Stomach (tissue), 19 donors: ENCODE data around the gene EIF4G3. TPM values are rescaled to one million over a fixed set of nuclear protein-coding genes. Genes with fewer than 3 reads are reported as not detected.

Experiments used
- DNase-seq, 2 donors: peaks; one replicate each; pipeline versions ENCODE4 v3.0.0 to v3.0.0-alpha.2; 2013 to 2019
- H3K27ac ChIP-seq, 5 donors: fragments of 200-600 bp in 4 of 5; sonication (generic) in 4 of 5; one replicate each; pipeline ENCODE4 v1.5.1; 2013 to 2019; ENCODE audit warnings: mild to moderate bottlenecking in 1 of 5, moderate library complexity in 1 of 5
- H3K27me3 ChIP-seq, 3 donors: fragments of 200-600 bp; sonication (generic); one replicate each; pipeline ENCODE4 v1.5.1; 2017 to 2019; ENCODE audit warnings: mixed run types in 1 of 3
- H3K36me3 ChIP-seq, 4 donors: fragments of 200-600 bp; sonication (generic); 1 replicate in 3 of 4; 2 replicates in 1 of 4; pipeline ENCODE4 v1.5.1; 2016 to 2019
- H3K4me1 ChIP-seq, 4 donors: fragments of 200-600 bp; sonication (generic); one replicate each; pipeline ENCODE4 v1.5.1; 2016 to 2019
- H3K4me3 ChIP-seq, 4 donors: fragments of 200-600 bp; sonication (generic) in 3 of 4; one replicate each; pipeline ENCODE4 v1.5.1; 2016 to 2019; ENCODE audit warnings: mild to moderate bottlenecking in 1 of 4
- H3K9me3 ChIP-seq, 4 donors: fragments of 200-600 bp; sonication (generic); one replicate each; pipeline ENCODE4 v1.5.1; 2016 to 2019
- EP300 ChIP-seq: sonication (generic); formaldehyde crosslinking; IDR thresholded peaks from one replicate; pipeline ENCODE4 v1.6.1; 2017; ENCODE audit warnings: antibody characterized with exemption
- POLR2A ChIP-seq, 4 donors: fragments of 450-650 bp; IDR thresholded peaks; one replicate each; pipeline ENCODE4 v1.6.1; 2016; ENCODE audit warnings: antibody characterized with exemption in 4 of 4, control low read depth in 2 of 4, mild to moderate bottlenecking in 1 of 4, moderate library complexity in 1 of 4
- POLR2AphosphoS5 ChIP-seq, 3 donors: sonication (generic); formaldehyde crosslinking; IDR thresholded peaks; one replicate each; pipeline ENCODE4 v1.6.1; 2016; ENCODE audit warnings: antibody characterized with exemption in 3 of 3
- WGBS, 5 donors: extraction: QIAGEN DNeasy Blood & Tissue Kit in 3 of 5; methylation state at CpG; one replicate each; pipeline versions ENCODE4 v1.1.5 to v1.1.7; 2013 to 2018; 5-methylcytosine and 5-hydroxymethylcytosine counted together
- intact Hi-C: fragments of 100-400 bp; cut with DNase I; formaldehyde crosslinking; loops from one replicate; pipeline ENCODE4 v1.15.1; 2023; ENCODE audit warnings: low total_unique reads
- long read RNA-seq, 10 donors: transcript quantifications; one replicate each; lab custom pipeline, GENCODE V29; 2026
- polyA plus RNA-seq, 3 donors: library from polyadenylated mRNA; stranded (reverse); fragments of 200-250 nt; gene quantifications; one replicate each; pipeline ENCODE4 v1.2.3, GENCODE V29; 2013
- total RNA-seq, 5 donors: library from RNA; depleted of rRNA; stranded (reverse); fragments of >200 nt; gene quantifications; one replicate each; pipeline versions ENCODE4 v1.1.0 to v1.2.3, GENCODE V29; 2014 to 2016
- TF ChIP-seq, protein P1 (sequence below), 7 experiments: fragments of 450-650 bp in 4 of 7; fragments of 200-600 bp in 3 of 7; sonication (generic) in 3 of 7; IDR thresholded peaks; one replicate each; pipeline ENCODE4 v1.5.1; 2016 to 2019; ENCODE audit warnings: antibody characterized with exemption in 7 of 7, control low read depth in 2 of 7, mild to moderate bottlenecking in 1 of 7
- donor health status: healthy with polysubstance abuse.
- donor health status: Bipolar disorder and iron deficiency.
- donor health status: healthy.

EIF4G3 gene, protein sequence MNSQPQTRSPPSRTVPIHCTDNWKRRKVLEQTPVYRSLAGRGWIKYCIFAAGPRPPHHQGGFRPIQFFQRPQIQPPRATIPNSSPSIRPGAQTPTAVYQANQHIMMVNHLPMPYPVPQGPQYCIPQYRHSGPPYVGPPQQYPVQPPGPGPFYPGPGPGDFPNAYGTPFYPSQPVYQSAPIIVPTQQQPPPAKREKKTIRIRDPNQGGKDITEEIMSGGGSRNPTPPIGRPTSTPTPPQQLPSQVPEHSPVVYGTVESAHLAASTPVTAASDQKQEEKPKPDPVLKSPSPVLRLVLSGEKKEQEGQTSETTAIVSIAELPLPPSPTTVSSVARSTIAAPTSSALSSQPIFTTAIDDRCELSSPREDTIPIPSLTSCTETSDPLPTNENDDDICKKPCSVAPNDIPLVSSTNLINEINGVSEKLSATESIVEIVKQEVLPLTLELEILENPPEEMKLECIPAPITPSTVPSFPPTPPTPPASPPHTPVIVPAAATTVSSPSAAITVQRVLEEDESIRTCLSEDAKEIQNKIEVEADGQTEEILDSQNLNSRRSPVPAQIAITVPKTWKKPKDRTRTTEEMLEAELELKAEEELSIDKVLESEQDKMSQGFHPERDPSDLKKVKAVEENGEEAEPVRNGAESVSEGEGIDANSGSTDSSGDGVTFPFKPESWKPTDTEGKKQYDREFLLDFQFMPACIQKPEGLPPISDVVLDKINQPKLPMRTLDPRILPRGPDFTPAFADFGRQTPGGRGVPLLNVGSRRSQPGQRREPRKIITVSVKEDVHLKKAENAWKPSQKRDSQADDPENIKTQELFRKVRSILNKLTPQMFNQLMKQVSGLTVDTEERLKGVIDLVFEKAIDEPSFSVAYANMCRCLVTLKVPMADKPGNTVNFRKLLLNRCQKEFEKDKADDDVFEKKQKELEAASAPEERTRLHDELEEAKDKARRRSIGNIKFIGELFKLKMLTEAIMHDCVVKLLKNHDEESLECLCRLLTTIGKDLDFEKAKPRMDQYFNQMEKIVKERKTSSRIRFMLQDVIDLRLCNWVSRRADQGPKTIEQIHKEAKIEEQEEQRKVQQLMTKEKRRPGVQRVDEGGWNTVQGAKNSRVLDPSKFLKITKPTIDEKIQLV (N-terminal part only)
- total RNA-seq (10 to 100 TPM; 40.3 to 63.3 (median 50.9) TPM), polyA plus RNA-seq (10 to 100 TPM in 2 of 3 donors, 1 to 10 TPM in 1; 6.3 to 12.7 (median 10.9) TPM)
- long read RNA-seq, donor 1, result 0 reads
- long read RNA-seq, donor 2, full-length matches to known transcripts, result 1 of 11 reads
- long read RNA-seq, donor 2, partial matches to known transcripts, result 10 of 11 reads
- long read RNA-seq, donor 2, other reads (novel, unspliced or antisense), result 0 of 11 reads
- long read RNA-seq, donor 3, result 0 reads
- long read RNA-seq, donor 4, result 0 reads
- long read RNA-seq, donor 5, result 0 reads
- long read RNA-seq, donor 6, result 0 reads
- long read RNA-seq, donor 7, partial matches to known transcripts, result 0 of 1 reads
- long read RNA-seq, donor 7, other reads (novel, unspliced or antisense), result 0 of 1 reads
- long read RNA-seq, donor 8, result 0 reads
- long read RNA-seq, donor 9, partial matches to known transcripts, result 0 of 1 reads
- long read RNA-seq, donor 9, other reads (novel, unspliced or antisense), result 0 of 1 reads
- long read RNA-seq, donor 10, result 0 reads

DNA sequence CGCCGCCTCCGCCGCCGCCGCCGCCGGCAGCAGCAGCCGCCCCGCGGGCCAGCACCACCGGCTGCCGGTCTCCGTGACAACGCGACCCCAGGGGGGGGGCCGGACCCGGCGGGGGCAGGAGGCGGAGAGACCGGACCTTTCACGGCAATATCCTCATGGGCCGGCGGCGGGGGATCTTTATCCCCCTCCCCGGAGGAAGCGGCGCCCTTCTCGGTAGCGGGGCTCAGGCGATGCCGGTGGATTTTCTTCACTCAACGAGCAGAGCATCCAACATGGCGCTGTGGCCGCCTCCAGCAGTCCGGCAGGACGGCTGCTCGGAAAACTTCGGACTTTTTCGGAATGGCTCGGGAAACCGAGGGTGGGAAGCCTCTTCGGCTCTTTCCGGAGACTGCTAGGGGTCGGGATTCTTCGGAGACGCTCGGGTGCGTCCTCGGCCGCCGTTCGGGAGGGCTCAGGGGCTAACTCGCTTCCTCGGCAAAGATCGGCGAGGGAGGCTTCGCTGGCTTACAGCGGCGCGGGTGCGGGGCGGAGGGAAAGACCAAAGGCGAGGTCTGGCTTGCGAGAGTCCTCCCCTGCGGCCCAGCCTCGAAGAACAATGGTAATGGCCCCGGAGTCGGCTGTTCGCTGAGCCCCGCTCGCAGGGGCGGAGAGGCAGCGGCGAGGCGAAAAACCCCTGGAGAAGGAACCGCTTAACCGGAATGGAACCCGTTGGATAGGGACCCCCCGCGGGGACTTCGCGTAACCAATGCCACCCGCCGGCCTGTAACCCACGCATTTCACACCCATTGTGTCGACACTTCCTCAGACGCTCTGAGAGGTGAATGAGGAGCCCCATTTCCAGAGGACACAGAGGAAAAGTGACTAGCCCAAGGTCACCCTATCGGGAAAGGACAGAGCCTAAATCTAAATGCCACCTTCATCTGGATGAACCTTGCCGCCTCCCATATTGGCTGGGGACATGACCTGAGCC, at the start of gene EIF4G3:
TSS of gene EIF4G3 (minus strand) at position 312 of the 970 bp plus-strand sequence. CDS start 174,155 bp downstream, outside the sequence.
- H3K36me3 ChIP-seq, result peaks cover 0 to 3% (median 0%) of the 10 kb centered on the region in 4 donors
- WGBS, 5 donors, result 1 to 3% (median 2%) methylated on average over 33 to 89 of the region's 90 CpGs
- no peaks in the 10 kb centered on the region for H3K9me3 ChIP-seq
- no peaks in the 10 kb centered on the region for H3K27me3 ChIP-seq
- TF ChIP-seq, protein P1, sequence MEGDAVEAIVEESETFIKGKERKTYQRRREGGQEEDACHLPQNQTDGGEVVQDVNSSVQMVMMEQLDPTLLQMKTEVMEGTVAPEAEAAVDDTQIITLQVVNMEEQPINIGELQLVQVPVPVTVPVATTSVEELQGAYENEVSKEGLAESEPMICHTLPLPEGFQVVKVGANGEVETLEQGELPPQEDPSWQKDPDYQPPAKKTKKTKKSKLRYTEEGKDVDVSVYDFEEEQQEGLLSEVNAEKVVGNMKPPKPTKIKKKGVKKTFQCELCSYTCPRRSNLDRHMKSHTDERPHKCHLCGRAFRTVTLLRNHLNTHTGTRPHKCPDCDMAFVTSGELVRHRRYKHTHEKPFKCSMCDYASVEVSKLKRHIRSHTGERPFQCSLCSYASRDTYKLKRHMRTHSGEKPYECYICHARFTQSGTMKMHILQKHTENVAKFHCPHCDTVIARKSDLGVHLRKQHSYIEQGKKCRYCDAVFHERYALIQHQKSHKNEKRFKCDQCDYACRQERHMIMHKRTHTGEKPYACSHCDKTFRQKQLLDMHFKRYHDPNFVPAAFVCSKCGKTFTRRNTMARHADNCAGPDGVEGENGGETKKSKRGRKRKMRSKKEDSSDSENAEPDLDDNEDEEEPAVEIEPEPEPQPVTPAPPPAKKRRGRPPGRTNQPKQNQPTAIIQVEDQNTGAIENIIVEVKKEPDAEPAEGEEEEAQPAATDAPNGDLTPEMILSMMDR (IDR thresholded peaks at IDR 0.05), result no peak
- TF ChIP-seq POLR2AphosphoS5 (IDR thresholded peaks at IDR 0.05), result peak; percentile 37 to 87 (median 84)
- DNase-seq, result peak; percentile 99
- H3K27ac ChIP-seq, result peak within 1 kb of the TSS; percentile 92 to 96 (median 95)
- intact Hi-C loops, result no loop called here
- peaks cover 11 to 41% (median 21%) of the 10 kb centered on the region in 4 donors for H3K4me1 ChIP-seq
- H3K4me3 ChIP-seq, result peak within 1 kb of the TSS; percentile 78 to 93 (median 83)

DNA sequence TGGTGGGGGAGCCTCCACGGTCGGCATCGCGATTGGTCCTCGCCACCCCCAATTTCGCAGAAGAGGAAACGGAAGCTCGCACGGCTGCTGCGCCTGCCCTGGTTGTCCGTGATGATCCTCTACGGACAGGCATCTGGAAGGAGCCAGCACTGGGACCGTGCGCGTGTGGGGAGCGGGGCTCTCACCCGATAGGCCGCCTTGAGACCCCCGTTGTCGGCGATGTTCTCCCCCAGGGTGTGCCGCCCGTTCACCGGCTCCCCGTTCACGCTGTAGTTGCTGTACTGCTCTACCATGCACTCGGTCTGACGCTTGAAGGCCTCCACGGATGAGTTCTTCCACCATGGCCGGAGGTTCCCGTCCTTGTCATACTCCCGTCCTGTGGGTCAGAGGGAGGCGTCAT, 48.4 kb upstream of the EIF4G3 start:
- no peaks in the 10 kb centered on the region for H3K27me3 ChIP-seq
- DNase-seq, result no peak
- H3K4me1 ChIP-seq, result no peaks in the 10 kb centered on the region
- no peaks in the 10 kb centered on the region for H3K9me3 ChIP-seq
- peaks cover 81 to 99% (median 97%) of the 10 kb centered on the region in 4 donors for H3K36me3 ChIP-seq
- 93 to 97% (median 95%) methylated on average over 26 to 33 of the region's 33 CpGs for WGBS, 5 donors
- H3K27ac ChIP-seq, result no peak overlapping the region
- no peak for TF ChIP-seq POLR2AphosphoS5 (IDR thresholded peaks at IDR 0.05)
- no peak for TF ChIP-seq EP300
- no peak for TF ChIP-seq POLR2A (IDR thresholded peaks at IDR 0.05)
- TF ChIP-seq, protein P1 (IDR thresholded peaks at IDR 0.05), result no peak
- H3K4me3 ChIP-seq, result no peak overlapping the region
- intact Hi-C loops, result no loop called here

DNA sequence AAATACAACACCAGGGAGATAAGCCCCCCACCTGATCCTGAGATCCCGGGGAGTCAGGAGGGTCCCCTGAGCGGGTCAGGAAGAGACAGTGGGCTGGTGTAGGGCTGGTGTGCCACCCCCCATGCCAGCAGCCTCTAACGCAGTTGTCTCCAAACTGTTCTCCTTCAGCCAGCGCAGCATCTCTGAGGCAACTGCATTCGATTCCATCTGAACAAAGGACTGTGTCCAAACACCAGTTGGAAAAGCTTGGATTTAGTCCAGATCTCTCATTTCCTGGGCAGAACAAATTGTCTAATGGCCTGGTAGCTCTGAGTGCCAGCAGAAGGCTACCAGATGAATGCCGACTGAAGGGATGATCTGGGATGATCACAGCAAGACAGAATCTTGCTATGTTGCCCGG, 44.1 kb upstream of the EIF4G3 start:
- Histone ChIP-seq H3K27ac (no peak overlapping the region), H3K27me3 (no peaks in the 10 kb centered on the region), H3K4me1 (peaks cover 0 to 4% (median 0%) of the 10 kb centered on the region in 4 donors), H3K9me3 (no peaks in the 10 kb centered on the region), H3K4me3 (no peak overlapping the region), H3K36me3 (peaks cover 66 to 89% (median 87%) of the 10 kb centered on the region in 4 donors)
- WGBS, 5 donors, result 54 to 67% (median 60%) methylated on average over 7 of the region's 7 CpGs
- peak in 1 of 2 donors; percentile 38 for DNase-seq
- intact Hi-C loops, result no loop called here
- no peak for TF ChIP-seq POLR2AphosphoS5 (IDR thresholded peaks at IDR 0.05)
- TF ChIP-seq EP300, result no peak
- no peak for TF ChIP-seq POLR2A (IDR thresholded peaks at IDR 0.05)
- TF ChIP-seq, protein P1 (IDR thresholded peaks at IDR 0.05), result no peak
